ENCODE measurements around the gene RASAL2.

- TF ChIP-seq CTCF (IDR thresholded peaks at IDR 0.05): no peak
- TF ChIP-seq TCF7L2 (IDR thresholded peaks at IDR 0.05; ENCODE audit: low read depth, low read length): no peak
- TF ChIP-seq POLR2AphosphoS5 (IDR thresholded peaks at IDR 0.05; ENCODE audit: low read depth, low read length): no peak
These were observed 43.8 kb upstream of the RASAL2 start for GRCh38 chr1:178050084-178050483.
